CD4-positive, alpha-beta T cell treated with Interleukin-21 for 1 hour (primary cell): ENCODE data around the gene DDX28.
A peak's percentile ranks its signal among the peaks of the same experiment; 100 is the strongest.

ENCODE experiments used
- DNase-seq: peaks from one replicate; pipeline ENCODE4 v3.0.0-alpha.2; 2020

The DDX28 gene

DNA sequence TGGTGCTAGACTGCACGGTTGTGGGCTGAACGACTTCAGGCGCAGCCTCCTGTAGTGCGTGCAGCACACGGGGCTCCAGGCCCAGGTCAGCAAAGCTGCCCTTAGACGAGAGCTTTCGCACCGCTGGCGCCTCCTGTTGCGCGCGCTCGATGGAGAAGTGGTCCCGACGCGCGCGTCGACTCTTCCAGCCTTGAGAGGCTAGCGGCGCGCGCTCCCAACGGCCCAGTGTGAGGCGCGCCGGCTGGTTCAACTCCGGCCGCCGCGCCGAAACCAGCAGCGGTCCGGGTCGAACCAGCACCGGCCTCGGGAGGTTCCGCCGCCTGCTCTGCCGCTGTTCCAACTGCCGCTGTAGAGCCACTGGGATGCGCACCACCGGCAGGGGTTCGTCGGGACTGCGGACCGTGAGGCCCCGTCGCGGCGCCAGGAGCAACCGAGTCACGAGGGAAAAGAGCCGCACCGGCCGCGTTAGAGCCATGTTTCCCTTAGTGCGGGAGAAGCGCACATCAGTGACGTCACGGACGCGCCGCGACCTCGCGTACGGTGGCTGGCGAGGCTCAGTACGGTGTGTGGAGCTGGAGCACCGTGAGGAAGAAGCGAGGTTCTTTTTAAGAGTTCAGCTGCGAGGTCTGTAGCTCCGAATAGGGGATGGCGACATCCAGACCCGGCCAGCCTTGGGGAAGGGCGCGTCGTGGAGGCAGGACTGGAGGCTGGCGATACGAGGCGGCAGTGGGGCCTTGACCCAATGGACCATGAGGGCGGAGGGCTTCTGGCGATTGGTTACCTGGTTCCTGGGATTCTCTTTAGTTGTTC lies at the start of gene DDX28, which contains the start of gene DUS2:
Gene DDX28 (minus strand): TSS at position 505 of the 810 bp plus-strand sequence. CDS start 30 bp downstream, at position 475.
Gene DUS2 (plus strand): TSS at position 557 of the 810 bp plus-strand sequence. CDS start 14,740 bp downstream, outside the sequence.
- peak; percentile 95 for DNase-seq

- no peak for DNase-seq
Measured at GRCh38 chr16:68072038-68072695, 49.1 kb upstream of the DDX28 start.

- DNase-seq = no peak
Measured at GRCh38 chr16:68071518-68071901, 48.5 kb upstream of the DDX28 start.

DNA sequence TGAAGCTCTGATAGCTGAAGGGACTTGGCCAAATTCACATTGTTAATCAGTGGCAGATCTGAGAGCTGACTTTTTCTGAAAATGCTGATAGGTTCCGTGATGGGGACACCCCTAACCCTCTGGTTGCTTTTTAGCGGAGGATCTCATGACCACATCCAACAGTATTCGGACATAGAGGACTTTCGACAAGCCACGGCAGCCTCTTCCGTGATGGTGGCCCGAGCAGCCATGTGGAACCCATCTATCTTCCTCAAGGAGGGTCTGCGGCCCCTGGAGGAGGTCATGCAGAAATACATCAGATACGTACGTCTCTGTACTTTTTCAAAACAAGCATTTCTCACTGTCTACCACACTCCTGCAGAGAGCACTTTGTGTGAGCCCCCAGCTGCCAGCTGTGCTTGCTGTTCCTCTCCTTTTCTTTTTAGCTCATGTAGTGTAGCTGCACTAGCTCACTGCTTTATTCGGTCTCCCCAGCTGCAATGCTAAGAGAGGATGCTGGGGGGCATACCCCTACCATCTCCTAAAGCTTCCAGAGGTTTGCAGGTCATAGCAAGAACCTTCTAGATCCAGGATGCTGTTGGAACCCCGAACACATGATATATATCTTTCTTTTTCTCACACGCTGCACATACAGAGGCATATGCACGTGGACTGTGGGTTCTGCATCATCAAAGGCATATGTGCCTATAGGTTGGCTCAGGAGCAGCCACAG lies 47.9 kb upstream of the DDX28 start:
- no peak for DNase-seq

DNA sequence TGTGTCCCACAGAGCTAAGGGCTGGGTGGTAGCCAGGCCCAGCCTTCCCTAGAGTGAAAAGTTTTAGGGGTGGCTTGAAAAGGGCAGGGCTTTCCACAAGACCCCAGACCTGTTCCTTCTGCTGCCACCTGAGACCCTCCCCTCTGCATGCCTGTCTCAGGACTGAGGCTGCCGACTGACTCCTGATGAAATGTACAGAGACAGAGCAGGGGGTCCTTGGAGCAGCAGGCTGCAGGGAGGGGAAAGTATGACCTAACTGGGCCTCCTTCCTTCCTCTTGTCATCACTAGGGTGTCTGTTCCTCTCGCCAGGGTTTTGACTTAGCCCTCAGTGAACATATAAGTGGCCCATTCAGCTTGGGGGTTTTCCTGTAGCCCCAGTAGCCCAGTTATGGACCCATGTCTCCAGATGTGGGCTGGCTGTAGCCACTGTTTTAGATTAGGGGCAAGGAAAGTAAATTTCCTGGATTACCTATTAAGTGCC lies 47.3 kb upstream of the DDX28 start:
- no peak for DNase-seq

DNA sequence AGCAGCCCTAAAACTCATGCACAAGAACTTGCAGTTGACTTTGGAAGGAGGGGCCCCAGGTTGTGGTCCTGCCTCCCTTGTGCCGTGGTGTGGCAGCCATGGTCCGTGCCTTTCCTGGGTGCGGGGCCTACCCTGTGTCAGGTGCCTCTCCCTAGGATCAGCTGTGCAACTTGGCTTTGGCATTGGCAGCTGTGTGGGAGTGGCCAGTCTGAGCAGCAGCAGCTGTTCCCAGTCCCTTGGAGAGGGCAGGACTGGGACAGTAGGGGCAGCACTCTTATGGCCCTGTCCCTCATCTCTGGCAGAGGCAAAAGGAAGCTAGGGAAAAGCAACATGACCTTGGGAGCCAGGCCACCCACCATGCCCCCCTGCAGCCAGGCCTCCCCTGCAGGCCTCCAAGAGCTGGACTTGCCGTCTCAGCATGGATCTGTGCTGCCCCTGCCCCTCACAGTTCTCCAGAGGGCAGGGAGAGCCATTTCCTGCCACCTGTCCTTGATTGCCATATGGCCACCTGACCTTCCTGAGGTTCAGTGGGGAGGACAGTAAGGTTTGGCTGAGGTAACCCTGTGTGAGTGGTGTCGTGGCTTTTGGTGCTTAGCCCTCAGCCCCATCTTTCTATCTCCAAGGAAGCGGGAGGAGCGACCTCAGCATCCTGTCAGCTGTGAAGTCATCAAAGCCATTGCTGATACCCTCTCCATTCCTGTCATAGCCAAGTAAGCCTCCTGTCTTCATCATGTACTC lies 46.6 kb upstream of the DDX28 start:
- peak; percentile 64 for DNase-seq

DNA sequence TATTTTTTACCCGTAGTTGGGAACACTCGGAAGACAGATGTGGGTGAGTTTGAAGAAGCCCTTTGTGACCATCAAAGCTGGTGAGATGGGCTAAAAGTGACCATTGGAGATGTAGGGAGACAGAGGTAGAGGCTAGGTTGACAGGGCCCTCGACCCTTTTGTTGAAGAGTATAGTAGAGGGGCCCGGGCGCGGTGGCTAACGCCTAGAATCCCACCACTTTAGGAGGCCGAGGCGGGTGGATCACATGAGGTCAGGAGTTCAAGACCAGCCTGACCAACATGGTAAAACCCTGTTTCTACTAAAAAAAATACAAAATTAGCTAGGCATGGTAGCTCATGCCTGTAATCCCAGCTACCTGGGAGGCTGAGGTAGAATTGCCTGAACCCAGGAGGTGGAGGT lies 45.9 kb upstream of the DDX28 start:
- DNase-seq = no peak

- no peak for DNase-seq
Measured at GRCh38 chr16:68066763-68067162, 43.7 kb upstream of the DDX28 start.

DNA sequence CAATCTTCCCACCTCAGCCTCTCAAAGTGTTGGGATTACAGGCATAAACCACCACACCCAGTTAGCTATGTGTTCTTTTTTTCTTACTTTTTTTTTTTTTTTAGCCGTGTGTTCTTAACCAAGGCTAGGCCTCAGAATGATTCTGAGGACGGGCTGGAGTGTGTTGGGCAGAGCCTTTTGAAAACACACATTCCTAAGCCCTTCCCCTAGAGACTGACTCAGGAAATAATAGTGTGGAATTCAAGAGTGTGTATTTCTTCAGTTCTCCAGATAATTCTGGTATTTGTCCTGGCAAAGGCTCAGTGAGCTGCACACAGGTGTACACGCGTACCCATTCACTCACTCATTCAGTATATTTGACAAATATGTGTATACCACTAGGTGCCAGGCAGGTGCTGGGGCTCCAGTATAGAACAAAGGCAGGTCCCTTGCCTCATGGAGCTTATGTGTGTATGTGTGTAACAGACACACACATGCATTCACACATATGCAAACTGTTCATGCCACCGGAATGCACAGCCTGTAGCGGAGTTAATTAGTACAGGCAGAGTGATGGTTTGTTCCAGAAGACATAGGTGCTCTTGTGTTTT lies 42.8 kb upstream of the DDX28 start:
- DNase-seq = no peak

DNA sequence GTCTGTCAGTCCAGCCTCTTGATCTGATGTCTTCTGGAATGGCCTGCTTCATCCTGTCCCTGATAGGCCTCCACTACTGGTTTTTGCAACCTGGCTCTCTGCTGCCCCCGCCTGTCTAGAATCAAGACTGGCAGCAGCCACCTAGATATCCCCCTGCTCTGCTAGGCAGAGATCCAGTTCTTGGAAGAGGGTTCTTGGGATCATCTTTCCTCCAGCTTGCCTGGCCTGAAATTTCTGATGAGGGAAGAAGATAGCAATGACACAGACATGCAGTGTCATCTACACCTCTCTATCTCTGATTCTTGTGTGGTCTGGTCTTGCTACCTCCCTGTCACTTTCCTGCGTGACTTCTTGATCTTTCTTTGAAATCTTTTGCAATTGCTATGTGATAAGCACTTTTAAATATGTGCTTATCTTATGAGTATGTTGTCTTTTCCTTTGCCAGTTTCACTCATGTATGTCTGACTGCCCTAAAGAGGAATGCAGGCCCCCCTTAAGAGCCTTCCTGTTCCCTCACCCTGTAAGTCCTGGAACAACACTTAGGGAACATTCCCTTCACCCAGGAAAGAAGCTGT lies 41.8 kb upstream of the DDX28 start:
- DNase-seq = peak; percentile 81

GRCh38 chr16:68062910-68063393 lies 39.9 kb upstream of the DDX28 start:
- peak; percentile 58 for DNase-seq

GRCh38 chr16:68061396-68061795 lies 38.4 kb upstream of the DDX28 start:
- no peak for DNase-seq

GRCh38 chr16:68059804-68060203 lies 36.8 kb upstream of the DDX28 start:
- DNase-seq = no peak

GRCh38 chr16:68055395-68055794 lies 32.4 kb upstream of the DDX28 start:
- DNase-seq = no peak

GRCh38 chr16:68049449-68049848 lies 26.4 kb upstream of the DDX28 start:
- no peak for DNase-seq

DNA sequence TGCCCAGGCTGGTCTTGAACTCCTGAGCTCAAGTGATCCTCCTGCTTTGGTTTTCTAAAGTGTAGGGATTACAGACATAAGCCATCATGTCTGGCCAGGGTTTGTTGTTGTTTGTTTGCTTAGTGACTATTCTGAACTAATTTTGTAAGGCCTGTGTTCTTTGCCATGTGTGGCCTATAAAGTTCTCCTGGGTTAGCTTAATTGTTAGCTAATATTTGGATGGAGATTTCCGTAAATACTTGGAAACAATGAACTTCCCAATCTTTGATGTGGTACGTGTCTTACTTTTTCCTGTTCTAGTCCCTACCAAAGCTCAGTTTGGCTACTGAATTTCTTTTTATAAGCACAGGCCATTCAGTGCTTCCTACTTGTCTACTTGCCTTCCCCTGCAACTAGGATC lies 25.0 kb upstream of the DDX28 start:
- DNase-seq = no peak

- no peak for DNase-seq
Measured at GRCh38 chr16:68046106-68046505, 23.1 kb upstream of the DDX28 start.

GRCh38 chr16:68041783-68042182 lies 18.8 kb upstream of the DDX28 start:
- DNase-seq = no peak

DNA sequence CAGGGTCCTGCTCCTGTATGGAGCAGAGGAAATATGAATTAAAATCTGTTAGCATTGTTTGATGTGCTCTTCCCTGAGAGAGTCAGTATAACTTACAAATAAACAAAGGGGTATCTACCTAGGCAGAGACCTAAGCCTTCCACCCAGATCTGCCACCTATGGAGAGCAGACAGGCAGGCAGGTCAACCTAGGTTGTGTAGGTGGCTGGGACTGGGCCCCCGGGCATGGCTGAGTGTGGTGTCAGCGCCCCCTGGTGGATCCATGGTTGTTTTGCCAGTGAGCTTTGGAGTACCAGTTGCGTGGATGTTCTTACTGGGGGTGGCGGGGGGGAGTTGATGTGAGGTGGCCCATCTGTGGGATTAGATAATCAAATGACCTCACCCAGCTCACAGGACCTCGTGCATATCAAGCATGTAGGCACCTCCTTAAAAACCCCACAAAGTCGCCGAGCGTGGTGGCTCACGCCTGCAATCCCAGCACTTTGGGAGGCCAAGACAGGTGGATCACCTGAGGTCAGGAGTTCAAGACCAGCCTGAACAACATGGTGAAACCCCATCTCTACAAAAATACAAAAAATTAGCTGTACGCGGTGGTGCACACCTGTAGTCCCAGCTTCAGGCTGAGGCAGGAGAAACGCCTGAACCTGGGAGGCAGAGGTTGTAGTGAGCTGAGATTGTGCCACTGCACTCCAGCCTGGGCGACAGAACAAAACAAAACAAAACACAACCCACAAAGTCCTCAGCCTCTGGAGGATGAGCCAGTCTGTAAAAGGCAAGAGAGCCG lies 17.7 kb upstream of the DDX28 start:
- DNase-seq = peak; percentile 91

GRCh38 chr16:68037841-68038597 lies 15.0 kb upstream of the DDX28 start:
- no peak for DNase-seq
